HepG2 (cell line): ENCODE results near the gene CIAPIN1. TPM values are rescaled to one million over a fixed set of nuclear protein-coding genes. Genes with fewer than 3 reads are reported as not detected.

Source experiments
- ATAC-seq: fragments of 200-7000 bp; cut with Tn5 transposase; 3 replicates; pipeline ENCODE4 v1.9.1; 2020; ENCODE audit warnings: mild to moderate bottlenecking, moderate library complexity
- BruUV-seq: library from RNA; stranded (reverse); fragments of 400-500 nt; replicated peaks from 2 replicates; lab custom pipeline; 2021; lab: Mats Ljungman, UMichigan
- CTCF ChIA-PET: fragments of 300-600 bp; formaldehyde crosslinking; extraction: SDS; loops from one replicate; lab custom pipeline; 2021; ENCODE audit warnings: low total read pairs, inconsistent platforms, low intra/inter-chr PET ratio; lab: Yijun Ruan, JAX
- POLR2A ChIA-PET: fragments of 350-600 bp; sonication (Branson Sonifier 250); formaldehyde crosslinking; loops from one replicate; lab custom pipeline; 2020; ENCODE audit warnings: antibody characterized with exemption, inconsistent platforms; lab: Yijun Ruan, JAX
- DNase-seq: peaks from one replicate; pipeline ENCODE4 v3.0.0-alpha.2; 2015; ENCODE audit warnings: low spot score
- FAIRE-seq: peaks from 3 replicates; lab custom pipeline; 2011; peaks lifted over from hg19 to GRCh38; lab: Jason Lieb, UNC
- H2AFZ ChIP-seq: one replicate; pipeline ENCODE4 v1.6.1; 2011; ENCODE audit warnings: low read length, inconsistent platforms
- H3K27ac ChIP-seq: fragments of 300-600 bp; 3 replicates; pipeline ENCODE4 v1.8.0; 2011; ENCODE audit warnings: mixed run types, mild to moderate bottlenecking, mixed read lengths, low read length, inconsistent platforms; ENCODE audit not compliant: insufficient read depth; ENCODE audit errors: extremely low read length
- H3K27me3 ChIP-seq, 2 experiments: fragments of 200-600 bp in 1 of 2; 2 replicates in 1 of 2; 3 replicates in 1 of 2; pipeline versions ENCODE4 v1.6.0 to v1.8.0; 2011; ENCODE audit warnings: low read length in 2 of 2, mild to moderate bottlenecking in 2 of 2, moderate library complexity in 2 of 2, inconsistent platforms in 1 of 2; ENCODE audit not compliant: insufficient read depth in 2 of 2, control insufficient read depth in 1 of 2
- H3K36me3 ChIP-seq, 2 experiments: fragments of 200-600 bp in 1 of 2; replicated peaks in 1 of 2; 2 replicates in 1 of 2; 3 replicates in 1 of 2; pipeline versions ENCODE4 v1.5.1 to v1.8.0; 2011; ENCODE audit warnings: low read length in 2 of 2, inconsistent platforms in 1 of 2; ENCODE audit not compliant: insufficient read depth in 2 of 2, control insufficient read depth in 1 of 2
- H3K4me1 ChIP-seq: 2 replicates; pipeline ENCODE4 v1.5.1; 2012; ENCODE audit warnings: low read length, inconsistent platforms; ENCODE audit not compliant: insufficient read depth
- H3K4me2 ChIP-seq: 2 replicates; pipeline ENCODE4 v1.6.0; 2011; ENCODE audit warnings: low read depth, low read length, inconsistent platforms
- H3K4me3 ChIP-seq, 3 experiments: fragments of 200-600 bp in 1 of 3; sonication (generic), shearing (Covaris generic) in 1 of 3; replicated peaks in 1 of 3; 2 replicates each; pipeline ENCODE4 v1.5.1; 2011 to 2016; ENCODE audit warnings: low read length in 3 of 3, inconsistent platforms in 2 of 3, low read depth in 2 of 3, mild to moderate bottlenecking in 2 of 3, control low read depth in 1 of 3, mixed read lengths in 1 of 3; ENCODE audit not compliant: insufficient read depth in 1 of 3
- H3K79me2 ChIP-seq: one replicate; pipeline ENCODE4 v1.6.1; 2011; ENCODE audit warnings: low read length, inconsistent platforms; ENCODE audit not compliant: insufficient read depth
- H3K9ac ChIP-seq: 2 replicates; pipeline ENCODE4 v1.6.0; 2011; ENCODE audit warnings: mild to moderate bottlenecking, low read depth, low read length, inconsistent platforms; ENCODE audit not compliant: insufficient read depth
- H3K9me3 ChIP-seq: 2 replicates; pipeline ENCODE4 v1.5.1; 2012; ENCODE audit warnings: mild to moderate bottlenecking, low read length
- H4K20me1 ChIP-seq: 2 replicates; pipeline ENCODE4 v1.6.0; 2011; ENCODE audit warnings: inconsistent platforms, mild to moderate bottlenecking, low read length, moderate library complexity; ENCODE audit not compliant: insufficient read depth
- DR1 ChIP-seq: sonication (generic); formaldehyde crosslinking; IDR thresholded peaks from 2 replicates; pipeline ENCODE4 v1.8.0; 2021; ENCODE audit warnings: mild to moderate bottlenecking, missing genetic modification reagents, inconsistent platforms
- FOXA3 ChIP-seq: IDR thresholded peaks from 2 replicates; pipeline ENCODE4 v1.6.1; 2016; ENCODE audit warnings: missing genetic modification reagents, missing compliant biosample characterization
- SRF ChIP-seq: IDR thresholded peaks from 2 replicates; pipeline ENCODE4 v1.6.1; 2011; ENCODE audit warnings: mild to moderate bottlenecking, low read depth, low read length, moderate library complexity
- ZNF260 ChIP-seq: sonication (generic); formaldehyde crosslinking; IDR thresholded peaks from 2 replicates; pipeline ENCODE4 v1.4.0; 2020; ENCODE audit warnings: missing genetic modification reagents, low read depth, mild to moderate bottlenecking, borderline replicate concordance
- ZNF720 ChIP-seq: sonication (generic); formaldehyde crosslinking; IDR thresholded peaks from 2 replicates; pipeline ENCODE4 v1.4.0; 2020; ENCODE audit warnings: missing genetic modification reagents
- ZNF766 ChIP-seq: sonication (generic); formaldehyde crosslinking; IDR thresholded peaks from 2 replicates; pipeline ENCODE4 v1.5.0; 2020; ENCODE audit warnings: missing genetic modification reagents, borderline replicate concordance
- ZSCAN20 ChIP-seq: sonication (generic); formaldehyde crosslinking; IDR thresholded peaks from 2 replicates; pipeline ENCODE4 v1.4.0; 2020; ENCODE audit warnings: missing genetic modification reagents, mild to moderate bottlenecking, borderline replicate concordance
- WGBS: methylation state at CpG from one replicate; pipeline ENCODE4 v1.1.6; 2017; ENCODE audit warnings: low lambda C conversion rate; 5-methylcytosine and 5-hydroxymethylcytosine counted together
- in situ Hi-C: cut with HindIII; loops from 2 replicates; pipeline ENCODE4 v1.10.0; 2017; ENCODE audit warnings: low pct_unique_long_range_greater_than_20kb; ENCODE audit not compliant: extremely low pct_ligation_motif_present
- intact Hi-C: fragments of 100-400 bp; cut with micrococcal nuclease; formaldehyde crosslinking; loops from one replicate; pipeline ENCODE4 v1.10.0; 2022; ENCODE audit not compliant: unreplicated experiment
- polyA plus RNA-seq, 8 experiments: library from polyadenylated mRNA; depleted of rRNA in 3 of 8; stranded (reverse) in 7 of 8; unstranded in 1 of 8; fragments of >200 nt; fragmentation: Illumina TruSeq in 4 of 8; extraction: Trizol in 4 of 8; gene quantifications; 2 replicates each; pipeline versions ENCODE4 v1.2.1 to v1.2.3, GENCODE V29; 2011 to 2016; ENCODE audit warnings: low read depth in 4 of 8, missing spikeins in 1 of 8, mixed read lengths in 1 of 8; ENCODE audit not compliant: insufficient read depth in 1 of 8
- total RNA-seq, 5 experiments: library from RNA; depleted of rRNA; stranded (reverse); fragments of >200 nt; fragmentation: Illumina TruSeq; extraction: Trizol; gene quantifications; 2 replicates each; pipeline ENCODE4 v1.2.3, GENCODE V29; 2016; ENCODE audit warnings: low read depth in 1 of 5
- TF ChIP-seq, protein P1 (sequence below): sonication (generic); formaldehyde crosslinking; IDR thresholded peaks from 2 replicates; pipeline ENCODE4 v1.5.0; 2020; ENCODE audit warnings: missing genetic modification reagents
- TF ChIP-seq, protein P2 (sequence below): sonication (generic); formaldehyde crosslinking; IDR thresholded peaks from 2 replicates; pipeline ENCODE4 v1.5.0; 2020; ENCODE audit warnings: mild to moderate bottlenecking, missing genetic modification reagents
- TF ChIP-seq, protein P3 (sequence below): sonication (generic); formaldehyde crosslinking; IDR thresholded peaks from 2 replicates; pipeline ENCODE4 v1.4.0; 2020; ENCODE audit warnings: missing genetic modification reagents
- TF ChIP-seq, protein P4 (sequence below): sonication (generic); formaldehyde crosslinking; IDR thresholded peaks from 2 replicates; pipeline ENCODE4 v1.8.1; 2022; ENCODE audit warnings: mild to moderate bottlenecking, missing genetic modification reagents
- TF ChIP-seq, protein P5 (sequence below): sonication (generic); formaldehyde crosslinking; IDR thresholded peaks from 2 replicates; pipeline ENCODE4 v1.5.1; 2020; ENCODE audit warnings: missing genetic modification reagents, mild to moderate bottlenecking, borderline replicate concordance

Gene CIAPIN1
- total and polyA plus RNA-seq, 2 of the 13 experiments (the other 11 are each of a cell fraction or from before 2014, with no cell fraction given), result 69.3 to 89.7 TPM

DNA sequence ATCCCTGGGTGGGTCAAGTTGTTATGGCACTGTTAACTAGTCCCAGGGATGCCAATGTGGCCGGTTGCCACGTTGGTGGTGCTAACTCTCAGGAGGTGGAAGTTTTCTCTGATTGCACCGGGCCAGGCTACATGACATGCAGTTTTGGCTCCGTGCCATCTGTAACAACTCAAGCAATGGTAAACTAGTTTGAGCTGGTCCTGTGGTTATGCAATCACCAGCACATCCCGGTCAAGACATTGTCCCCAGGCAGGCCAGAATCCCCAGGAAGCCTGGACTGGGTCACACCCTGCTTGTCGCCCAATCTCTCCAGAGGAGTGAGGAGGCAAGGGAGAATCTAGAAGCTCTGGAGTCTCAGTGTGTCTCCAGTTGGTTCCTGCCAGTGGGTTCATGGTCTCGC is 52.7 kb downstream of the CIAPIN1 start (continued):
- TF ChIP-seq, protein P1, sequence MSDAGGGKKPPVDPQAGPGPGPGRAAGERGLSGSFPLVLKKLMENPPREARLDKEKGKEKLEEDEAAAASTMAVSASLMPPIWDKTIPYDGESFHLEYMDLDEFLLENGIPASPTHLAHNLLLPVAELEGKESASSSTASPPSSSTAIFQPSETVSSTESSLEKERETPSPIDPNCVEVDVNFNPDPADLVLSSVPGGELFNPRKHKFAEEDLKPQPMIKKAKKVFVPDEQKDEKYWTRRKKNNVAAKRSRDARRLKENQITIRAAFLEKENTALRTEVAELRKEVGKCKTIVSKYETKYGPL (CRISPR knock-in tag), result peak; percentile 67; the same call in 1 of the 2 replicates
- TF ChIP-seq, protein P2, sequence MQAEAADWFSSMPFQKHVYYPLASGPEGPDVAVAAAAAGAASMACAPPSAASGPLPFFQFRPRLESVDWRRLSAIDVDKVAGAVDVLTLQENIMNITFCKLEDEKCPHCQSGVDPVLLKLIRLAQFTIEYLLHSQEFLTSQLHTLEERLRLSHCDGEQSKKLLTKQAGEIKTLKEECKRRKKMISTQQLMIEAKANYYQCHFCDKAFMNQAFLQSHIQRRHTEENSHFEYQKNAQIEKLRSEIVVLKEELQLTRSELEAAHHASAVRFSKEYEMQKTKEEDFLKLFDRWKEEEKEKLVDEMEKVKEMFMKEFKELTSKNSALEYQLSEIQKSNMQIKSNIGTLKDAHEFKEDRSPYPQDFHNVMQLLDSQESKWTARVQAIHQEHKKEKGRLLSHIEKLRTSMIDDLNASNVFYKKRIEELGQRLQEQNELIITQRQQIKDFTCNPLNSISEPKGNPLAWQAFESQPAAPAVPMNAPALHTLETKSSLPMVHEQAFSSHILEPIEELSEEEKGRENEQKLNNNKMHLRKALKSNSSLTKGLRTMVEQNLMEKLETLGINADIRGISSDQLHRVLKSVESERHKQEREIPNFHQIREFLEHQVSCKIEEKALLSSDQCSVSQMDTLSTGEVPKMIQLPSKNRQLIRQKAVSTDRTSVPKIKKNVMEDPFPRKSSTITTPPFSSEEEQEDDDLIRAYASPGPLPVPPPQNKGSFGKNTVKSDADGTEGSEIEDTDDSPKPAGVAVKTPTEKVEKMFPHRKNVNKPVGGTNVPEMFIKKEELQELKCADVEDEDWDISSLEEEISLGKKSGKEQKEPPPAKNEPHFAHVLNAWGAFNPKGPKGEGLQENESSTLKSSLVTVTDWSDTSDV (CRISPR knock-in tag), result no peak

DNA sequence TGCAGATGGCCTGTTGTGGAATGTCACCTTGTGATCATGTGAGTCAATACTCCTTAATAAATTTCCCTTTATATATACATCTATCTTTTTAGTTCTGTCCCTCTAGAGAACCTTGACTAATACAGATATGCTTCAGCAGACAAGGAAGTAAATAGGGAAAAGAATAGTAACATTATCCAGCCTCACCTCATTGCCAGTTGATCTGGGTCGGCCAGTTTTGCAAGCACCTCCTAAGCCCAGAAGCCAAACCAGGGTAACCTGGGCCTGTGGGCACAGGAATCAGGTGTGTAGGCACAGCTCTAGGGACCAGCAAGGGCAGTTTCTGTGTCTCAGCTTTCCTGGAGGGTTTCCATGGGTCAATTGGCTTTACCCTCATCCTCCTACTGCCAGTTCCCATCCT is 54.5 kb downstream of the CIAPIN1 start:
- Histone ChIP-seq H3K4me1 (peaks cover 16% of the 10 kb centered on the region; the same call in 1 of the 2 replicates), H3K27me3 (peaks cover 4 to 12% of the 10 kb centered on the region in 2 experiments; a peak in 4 of 5 replicates), H3K4me2 (no peak overlapping the region), H4K20me1 (no peaks in the 10 kb centered on the region), H3K79me2 (no peaks in the 10 kb centered on the region), H3K4me3 (no peak overlapping the region), H3K36me3 (no peaks in the 10 kb centered on the region), H3K9me3 (no peaks in the 10 kb centered on the region), H3K9ac (no peak overlapping the region), H2AFZ (no peak overlapping the region), H3K27ac (no peak overlapping the region)
- no peak for DNase-seq
- in situ Hi-C loops, result no loop called here
- ATAC-seq, result no peak
- intact Hi-C loops, result no loop called here
- POLR2A ChIA-PET, result interaction anchor here (3.0 kb wide), 1 partner anchor 20 kb away, joined by 9 read pairs; the partner anchor contains the start of gene CX3CL1
- WGBS, result 0% methylated on average over 1 of the region's 1 CpG
- CTCF ChIA-PET, result no interaction called here
- FAIRE-seq, result no peak
- no TSS peak for BruUV-seq
- TF ChIP-seq DR1 (CRISPR knock-in tag), result no peak
- no peak for TF ChIP-seq ZNF766 (CRISPR knock-in tag)
- TF ChIP-seq, protein P3, sequence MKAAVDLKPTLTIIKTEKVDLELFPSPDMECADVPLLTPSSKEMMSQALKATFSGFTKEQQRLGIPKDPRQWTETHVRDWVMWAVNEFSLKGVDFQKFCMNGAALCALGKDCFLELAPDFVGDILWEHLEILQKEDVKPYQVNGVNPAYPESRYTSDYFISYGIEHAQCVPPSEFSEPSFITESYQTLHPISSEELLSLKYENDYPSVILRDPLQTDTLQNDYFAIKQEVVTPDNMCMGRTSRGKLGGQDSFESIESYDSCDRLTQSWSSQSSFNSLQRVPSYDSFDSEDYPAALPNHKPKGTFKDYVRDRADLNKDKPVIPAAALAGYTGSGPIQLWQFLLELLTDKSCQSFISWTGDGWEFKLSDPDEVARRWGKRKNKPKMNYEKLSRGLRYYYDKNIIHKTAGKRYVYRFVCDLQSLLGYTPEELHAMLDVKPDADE (CRISPR knock-in tag), result no peak
- no peak for TF ChIP-seq ZNF720 (CRISPR knock-in tag)
- TF ChIP-seq SRF, result no peak
- TF ChIP-seq, protein P4, sequence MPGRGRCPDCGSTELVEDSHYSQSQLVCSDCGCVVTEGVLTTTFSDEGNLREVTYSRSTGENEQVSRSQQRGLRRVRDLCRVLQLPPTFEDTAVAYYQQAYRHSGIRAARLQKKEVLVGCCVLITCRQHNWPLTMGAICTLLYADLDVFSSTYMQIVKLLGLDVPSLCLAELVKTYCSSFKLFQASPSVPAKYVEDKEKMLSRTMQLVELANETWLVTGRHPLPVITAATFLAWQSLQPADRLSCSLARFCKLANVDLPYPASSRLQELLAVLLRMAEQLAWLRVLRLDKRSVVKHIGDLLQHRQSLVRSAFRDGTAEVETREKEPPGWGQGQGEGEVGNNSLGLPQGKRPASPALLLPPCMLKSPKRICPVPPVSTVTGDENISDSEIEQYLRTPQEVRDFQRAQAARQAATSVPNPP, result no peak
- TF ChIP-seq ZNF260, result no peak
- no peak for TF ChIP-seq FOXA3 (CRISPR knock-in tag)
- TF ChIP-seq, protein P5, sequence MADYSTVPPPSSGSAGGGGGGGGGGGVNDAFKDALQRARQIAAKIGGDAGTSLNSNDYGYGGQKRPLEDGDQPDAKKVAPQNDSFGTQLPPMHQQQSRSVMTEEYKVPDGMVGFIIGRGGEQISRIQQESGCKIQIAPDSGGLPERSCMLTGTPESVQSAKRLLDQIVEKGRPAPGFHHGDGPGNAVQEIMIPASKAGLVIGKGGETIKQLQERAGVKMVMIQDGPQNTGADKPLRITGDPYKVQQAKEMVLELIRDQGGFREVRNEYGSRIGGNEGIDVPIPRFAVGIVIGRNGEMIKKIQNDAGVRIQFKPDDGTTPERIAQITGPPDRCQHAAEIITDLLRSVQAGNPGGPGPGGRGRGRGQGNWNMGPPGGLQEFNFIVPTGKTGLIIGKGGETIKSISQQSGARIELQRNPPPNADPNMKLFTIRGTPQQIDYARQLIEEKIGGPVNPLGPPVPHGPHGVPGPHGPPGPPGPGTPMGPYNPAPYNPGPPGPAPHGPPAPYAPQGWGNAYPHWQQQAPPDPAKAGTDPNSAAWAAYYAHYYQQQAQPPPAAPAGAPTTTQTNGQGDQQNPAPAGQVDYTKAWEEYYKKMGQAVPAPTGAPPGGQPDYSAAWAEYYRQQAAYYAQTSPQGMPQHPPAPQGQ (CRISPR knock-in tag), result no peak
- TF ChIP-seq ZSCAN20 (CRISPR knock-in tag), result no peak
